Sigmoid colon (tissue), 7 donors: Measurements from ENCODE around the gene ADM2. TPM values are rescaled to one million over a fixed set of nuclear protein-coding genes. Genes with fewer than 3 reads are reported as not detected.

Experiments
- DNase-seq: peaks from one replicate; pipeline ENCODE4 v3.0.0-alpha.2; 2019
- H3K27ac ChIP-seq, 4 donors: fragments of 200-600 bp; sonication (generic); one replicate each; pipeline ENCODE4 v1.5.1; 2016 to 2019; ENCODE audit warnings: mild to moderate bottlenecking in 1 of 4
- H3K27me3 ChIP-seq, 3 donors: fragments of 200-600 bp; sonication (generic); one replicate each; pipeline ENCODE4 v1.5.1; 2019; ENCODE audit warnings: mild to moderate bottlenecking in 1 of 3
- H3K36me3 ChIP-seq, 4 donors: fragments of 200-600 bp; sonication (generic); one replicate each; pipeline ENCODE4 v1.5.1; 2016 to 2019
- H3K4me1 ChIP-seq, 4 donors: fragments of 200-600 bp; sonication (generic); one replicate each; pipeline ENCODE4 v1.5.1; 2017 to 2019
- H3K4me3 ChIP-seq, 4 donors: fragments of 200-600 bp; sonication (generic); one replicate each; pipeline ENCODE4 v1.5.1; 2017 to 2019; ENCODE audit warnings: mild to moderate bottlenecking in 2 of 4, moderate library complexity in 1 of 4
- H3K9me3 ChIP-seq, 4 donors: fragments of 200-600 bp in 3 of 4; sonication (generic) in 3 of 4; one replicate each; pipeline versions ENCODE4 v1.5.1 to v1.6.1; 2013 to 2019
- EP300 ChIP-seq, 4 donors: sonication (generic); formaldehyde crosslinking; IDR thresholded peaks; one replicate each; pipeline ENCODE4 v1.6.1; 2017; ENCODE audit warnings: antibody characterized with exemption in 4 of 4
- POLR2A ChIP-seq, 2 donors: fragments of 450-650 bp; IDR thresholded peaks; one replicate each; pipeline ENCODE4 v1.6.1; 2016; ENCODE audit warnings: antibody characterized with exemption in 2 of 2, mild to moderate bottlenecking in 2 of 2, moderate library complexity in 2 of 2
- POLR2AphosphoS5 ChIP-seq, 4 donors: sonication (generic); formaldehyde crosslinking; IDR thresholded peaks; one replicate each; pipeline ENCODE4 v1.6.1; 2017; ENCODE audit warnings: antibody characterized with exemption in 4 of 4
- WGBS, 2 donors: extraction: QIAGEN DNeasy Blood & Tissue Kit; methylation state at CpG; one replicate each; pipeline ENCODE4 v1.1.7; 2013; 5-methylcytosine and 5-hydroxymethylcytosine counted together
- intact Hi-C: fragments of 100-400 bp; cut with DNase I; formaldehyde crosslinking; loops from one replicate; pipeline ENCODE4 v1.15.1; 2023
- polyA plus RNA-seq, 3 donors: library from polyadenylated mRNA; stranded (reverse); fragments of 200-250 nt; gene quantifications; one replicate each; pipeline ENCODE4 v1.2.3, GENCODE V29; 2013
- total RNA-seq, 4 donors: library from RNA; depleted of rRNA; stranded (reverse); fragments of >200 nt; gene quantifications; one replicate each; pipeline ENCODE4 v1.1.0, GENCODE V29; 2016
- TF ChIP-seq, protein P1 (sequence below), 4 experiments: fragments of 450-650 bp in 3 of 4; fragments of 200-600 bp in 1 of 4; IDR thresholded peaks; one replicate each; pipeline ENCODE4 v1.5.1; 2016 to 2019; ENCODE audit warnings: antibody characterized with exemption in 4 of 4, mild to moderate bottlenecking in 3 of 4, moderate library complexity in 2 of 4
- donor health status: healthy with polysubstance abuse.
- donor health status: Bipolar disorder and iron deficiency.
- donor health status: healthy.

ADM2 gene
- total and polyA plus RNA-seq, 7 donors, result 1.2 to 8.6 (median 3.2) TPM; not detected in 4

DNA sequence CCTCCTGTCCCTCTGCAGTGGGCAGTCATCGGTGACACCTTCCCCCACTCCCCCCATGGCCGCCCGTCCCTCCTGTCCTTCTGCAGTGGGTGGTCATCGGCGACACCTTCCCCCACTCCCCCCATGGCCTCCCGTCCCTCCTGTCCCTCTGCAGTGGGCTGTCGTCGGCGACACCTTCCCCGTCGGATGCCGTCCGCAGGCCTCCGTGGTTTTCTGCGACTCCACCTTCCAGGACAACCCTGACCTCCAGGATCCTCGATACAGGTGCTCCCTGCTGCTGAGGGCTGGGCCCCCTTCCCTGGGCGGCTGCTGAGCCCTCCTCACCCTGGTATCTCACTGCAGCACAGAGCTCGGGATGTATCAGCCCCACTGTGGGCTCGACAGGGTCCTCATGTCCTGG is 7.5 kb downstream of the ADM2 start:
- 84 to 90% methylated on average over 19 of the region's 19 CpGs for WGBS, 2 donors
- intact Hi-C loops, result no loop called here
- TF ChIP-seq EP300 (IDR thresholded peaks at IDR 0.05) (no peak), POLR2A (IDR thresholded peaks at IDR 0.05) (no peak), POLR2AphosphoS5 (IDR thresholded peaks at IDR 0.05) (no peak)
- TF ChIP-seq, protein P1, sequence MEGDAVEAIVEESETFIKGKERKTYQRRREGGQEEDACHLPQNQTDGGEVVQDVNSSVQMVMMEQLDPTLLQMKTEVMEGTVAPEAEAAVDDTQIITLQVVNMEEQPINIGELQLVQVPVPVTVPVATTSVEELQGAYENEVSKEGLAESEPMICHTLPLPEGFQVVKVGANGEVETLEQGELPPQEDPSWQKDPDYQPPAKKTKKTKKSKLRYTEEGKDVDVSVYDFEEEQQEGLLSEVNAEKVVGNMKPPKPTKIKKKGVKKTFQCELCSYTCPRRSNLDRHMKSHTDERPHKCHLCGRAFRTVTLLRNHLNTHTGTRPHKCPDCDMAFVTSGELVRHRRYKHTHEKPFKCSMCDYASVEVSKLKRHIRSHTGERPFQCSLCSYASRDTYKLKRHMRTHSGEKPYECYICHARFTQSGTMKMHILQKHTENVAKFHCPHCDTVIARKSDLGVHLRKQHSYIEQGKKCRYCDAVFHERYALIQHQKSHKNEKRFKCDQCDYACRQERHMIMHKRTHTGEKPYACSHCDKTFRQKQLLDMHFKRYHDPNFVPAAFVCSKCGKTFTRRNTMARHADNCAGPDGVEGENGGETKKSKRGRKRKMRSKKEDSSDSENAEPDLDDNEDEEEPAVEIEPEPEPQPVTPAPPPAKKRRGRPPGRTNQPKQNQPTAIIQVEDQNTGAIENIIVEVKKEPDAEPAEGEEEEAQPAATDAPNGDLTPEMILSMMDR (IDR thresholded peaks at IDR 0.05), result no peak
- no peak overlapping the region for H3K27ac ChIP-seq
- no peaks in the 10 kb centered on the region for H3K4me1 ChIP-seq
- H3K36me3 ChIP-seq, result no peaks in the 10 kb centered on the region
- DNase-seq, result no peak
- peaks cover 3 to 32% (median 9%) of the 10 kb centered on the region in 3 donors for H3K27me3 ChIP-seq
- no peaks in the 10 kb centered on the region for H3K9me3 ChIP-seq
- H3K4me3 ChIP-seq, result no peak overlapping the region

DNA sequence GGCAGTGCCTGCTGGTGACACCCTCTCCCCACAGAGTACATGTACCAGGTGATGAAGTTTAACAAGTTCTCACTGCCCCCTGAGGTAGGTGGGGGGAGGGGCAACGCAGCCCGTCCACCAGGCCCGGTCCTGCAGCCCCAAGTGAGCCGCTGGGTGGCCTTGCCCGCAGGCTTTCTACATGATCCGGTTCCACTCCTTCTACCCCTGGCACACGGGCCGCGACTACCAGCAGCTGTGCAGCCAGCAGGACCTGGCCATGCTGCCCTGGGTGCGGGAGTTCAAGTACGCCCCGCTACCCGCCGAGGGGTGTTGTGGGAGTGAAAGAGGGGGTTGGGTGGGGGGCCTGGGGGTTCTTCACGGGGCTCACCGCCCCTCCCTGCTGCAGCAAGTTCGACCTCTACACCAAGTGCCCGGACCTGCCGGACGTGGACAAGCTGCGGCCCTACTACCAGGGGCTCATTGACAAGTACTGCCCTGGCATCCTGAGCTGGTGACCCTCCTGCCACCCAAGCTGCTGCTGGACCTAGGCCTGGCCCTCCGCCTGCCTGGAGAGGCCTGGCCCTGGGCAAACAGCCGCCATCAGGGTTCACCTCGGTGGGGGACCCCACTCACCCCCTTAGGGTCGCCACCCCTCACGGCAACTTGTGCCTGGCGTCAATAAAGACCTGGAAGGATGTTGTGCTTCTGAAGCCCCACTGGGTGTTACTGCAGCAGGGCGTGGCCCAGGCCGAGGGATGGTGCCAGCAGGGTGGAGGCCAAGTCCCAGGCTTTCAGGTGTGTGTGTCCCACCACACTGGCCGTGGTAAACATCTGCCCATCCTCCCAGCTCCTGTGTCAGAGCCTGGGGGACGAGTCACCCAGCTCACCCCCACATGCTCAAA is 8.3 kb downstream of the ADM2 start:
- no peak for DNase-seq
- Histone ChIP-seq H3K27me3 (peaks cover 2 to 24% (median 3%) of the 10 kb centered on the region in 3 donors), H3K4me3 (no peak overlapping the region), H3K9me3 (no peaks in the 10 kb centered on the region), H3K27ac (no peak overlapping the region), H3K4me1 (no peaks in the 10 kb centered on the region), H3K36me3 (no peaks in the 10 kb centered on the region)
- TF ChIP-seq EP300 (IDR thresholded peaks at IDR 0.05) (no peak), POLR2AphosphoS5 (IDR thresholded peaks at IDR 0.05) (no peak), POLR2A (IDR thresholded peaks at IDR 0.05) (no peak)
- TF ChIP-seq, protein P1 (IDR thresholded peaks at IDR 0.05), result no peak
- 78 to 84% methylated on average over 31 of the region's 31 CpGs for WGBS, 2 donors
- intact Hi-C loops, result no loop called here

DNA sequence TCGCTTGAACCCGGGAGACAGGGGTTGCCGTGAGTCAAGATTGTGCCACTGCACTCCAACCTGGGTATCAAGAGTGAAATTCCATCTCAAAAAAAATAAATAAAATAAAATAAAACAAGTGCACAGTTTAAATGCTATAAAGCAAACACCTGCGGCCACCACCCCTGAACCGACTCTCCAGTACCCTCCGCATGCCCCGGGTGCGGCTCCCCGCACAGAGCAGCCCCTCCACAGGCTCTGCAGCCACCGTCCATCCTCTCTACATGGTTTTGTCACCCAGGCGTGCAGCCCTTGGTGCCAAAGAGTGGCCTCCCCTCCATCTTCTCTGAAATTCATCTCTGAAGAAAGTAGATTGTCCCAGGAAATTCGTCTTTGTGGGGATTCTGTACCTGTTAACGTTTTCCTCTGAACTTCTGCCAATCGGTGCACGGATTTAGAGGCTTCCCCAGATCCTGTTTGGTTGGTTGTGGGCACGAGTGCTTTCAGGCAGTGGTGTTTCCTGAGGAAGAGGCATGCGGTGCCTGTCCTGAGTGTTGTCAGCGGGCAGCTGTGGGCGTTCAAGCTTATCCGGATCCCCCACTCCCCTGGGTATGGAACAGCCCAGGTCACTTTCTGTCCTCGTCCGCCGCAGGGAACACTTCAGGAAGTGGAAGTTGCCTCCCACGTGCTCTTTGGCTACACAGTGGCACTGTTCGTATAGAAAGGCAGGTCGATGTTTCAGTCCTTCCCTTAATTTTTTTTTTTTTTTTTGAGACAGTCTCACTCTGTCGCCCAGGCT is 9.4 kb downstream of the ADM2 start:
- H3K4me3 ChIP-seq, result no peak overlapping the region
- no peaks in the 10 kb centered on the region for H3K9me3 ChIP-seq
- DNase-seq, result no peak
- no peaks in the 10 kb centered on the region for H3K4me1 ChIP-seq
- 55 to 59% methylated on average over 27 of the region's 27 CpGs for WGBS, 2 donors
- TF ChIP-seq EP300 (IDR thresholded peaks at IDR 0.05), result no peak
- TF ChIP-seq, protein P1 (IDR thresholded peaks at IDR 0.05), result no peak
- no peak for TF ChIP-seq POLR2A (IDR thresholded peaks at IDR 0.05)
- no peak for TF ChIP-seq POLR2AphosphoS5 (IDR thresholded peaks at IDR 0.05)
- no peaks in the 10 kb centered on the region for H3K36me3 ChIP-seq
- H3K27ac ChIP-seq, result no peak overlapping the region
- H3K27me3 ChIP-seq, result peaks cover 0 to 16% (median 3%) of the 10 kb centered on the region in 3 donors
- intact Hi-C loops, result no loop called here

DNA sequence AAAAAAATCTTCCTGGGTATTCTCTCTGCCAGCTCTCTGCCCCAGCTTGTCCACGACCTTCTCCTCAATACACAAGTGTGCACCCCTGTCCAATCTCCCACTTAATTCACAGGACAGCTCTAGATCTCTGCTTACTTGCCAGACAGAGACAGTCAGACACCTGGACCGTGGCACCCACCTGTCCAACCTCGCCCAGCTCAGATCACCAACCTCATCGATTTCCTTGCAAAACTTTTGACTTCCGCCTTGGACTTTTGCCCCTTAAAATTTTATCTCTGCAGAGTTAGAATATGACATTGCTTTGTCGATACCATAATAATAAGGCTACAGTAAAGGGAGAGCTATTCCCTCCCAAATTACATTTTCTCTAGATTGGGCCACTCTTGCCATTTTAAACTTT is 15.8 kb downstream of the ADM2 start:
- no peak for DNase-seq
- TF ChIP-seq EP300 (IDR thresholded peaks at IDR 0.05) (no peak), POLR2AphosphoS5 (IDR thresholded peaks at IDR 0.05) (no peak), POLR2A (IDR thresholded peaks at IDR 0.05) (no peak)
- TF ChIP-seq, protein P1 (IDR thresholded peaks at IDR 0.05), result no peak
- H3K27ac ChIP-seq, result no peak overlapping the region
- peaks cover 0 to 8% (median 0%) of the 10 kb centered on the region in 4 donors for H3K4me1 ChIP-seq
- 15 to 64% methylated on average over 6 of the region's 6 CpGs for WGBS, 2 donors
- no peaks in the 10 kb centered on the region for H3K9me3 ChIP-seq
- no peaks in the 10 kb centered on the region for H3K27me3 ChIP-seq
- intact Hi-C loops, result no loop called here
- H3K4me3 ChIP-seq, result no peak overlapping the region
- no peaks in the 10 kb centered on the region for H3K36me3 ChIP-seq
